Ectodermal cell (in vitro differentiated cells): ENCODE data around the gene AHSP.
A peak's percentile ranks its signal among the peaks of the same experiment; 100 is the strongest.
"Not testable (repeated sequence)": the region's sequence is repeated elsewhere in the genome, so short reads cannot be mapped to it uniquely, and the experiment has no call there.

Experiments used
- H3K27ac ChIP-seq: 2 replicates; pipeline ENCODE4 v1.7.0; 2013; ENCODE audit warnings: mild to moderate bottlenecking, low read depth, low read length; ENCODE audit not compliant: insufficient read depth, poor library complexity, severe bottlenecking
- H3K27me3 ChIP-seq: 2 replicates; pipeline ENCODE4 v1.7.0; 2013; ENCODE audit warnings: mild to moderate bottlenecking, low read length; ENCODE audit not compliant: insufficient read depth, control insufficient read depth, poor library complexity, severe bottlenecking
- H3K36me3 ChIP-seq: one replicate; pipeline ENCODE4 v1.7.0; 2013; ENCODE audit warnings: low read length; ENCODE audit not compliant: control insufficient read depth, insufficient read depth
- H3K4me1 ChIP-seq: one replicate; pipeline ENCODE4 v1.7.0; 2013; ENCODE audit warnings: low read length; ENCODE audit not compliant: control insufficient read depth, insufficient read depth
- H3K4me3 ChIP-seq: 2 replicates; pipeline ENCODE4 v1.7.0; 2013; ENCODE audit warnings: low read depth, low read length, control low read depth; ENCODE audit not compliant: insufficient read depth
- H3K9me3 ChIP-seq: 2 replicates; pipeline ENCODE4 v1.7.0; 2013; ENCODE audit warnings: mild to moderate bottlenecking, low read length, moderate library complexity; ENCODE audit not compliant: control insufficient read depth
- WGBS, 2 experiments: methylation state at CpG; one replicate each; pipeline ENCODE4 v1.1.7; 2013; ENCODE audit warnings: missing lambda C conversion rate in 2 of 2; 5-methylcytosine and 5-hydroxymethylcytosine counted together

The AHSP gene

GRCh38 chr16:31542763-31543162 lies 15.1 kb downstream of the AHSP start:
- Histone ChIP-seq H3K4me1 (no peaks in the 10 kb centered on the region), H3K9me3 (no peaks in the 10 kb centered on the region), H3K27ac (no peak overlapping the region), H3K27me3 (peaks cover 2% of the 10 kb centered on the region), H3K4me3 (no peak overlapping the region), H3K36me3 (no peaks in the 10 kb centered on the region)
- 93 to 94% methylated on average over 4 of the region's 4 CpGs for WGBS, 2 experiments

GRCh38 chr16:31561426-31562233 lies 33.9 kb downstream of the AHSP start:
- Histone ChIP-seq H3K4me1 (no peaks in the 10 kb centered on the region), H3K27me3 (peaks cover 8% of the 10 kb centered on the region), H3K27ac (no peak overlapping the region), H3K36me3 (no peaks in the 10 kb centered on the region), H3K9me3 (no peaks in the 10 kb centered on the region), H3K4me3 (no peak overlapping the region)
- WGBS, 2 experiments: 88 to 92% methylated on average over 7 of the region's 8 CpGs

- Histone ChIP-seq H3K4me1 (no peaks in the 10 kb centered on the region), H3K4me3 (peak overlapping the region; percentile 39), H3K9me3 (no peaks in the 10 kb centered on the region), H3K27ac (no peak overlapping the region), H3K36me3 (no peaks in the 10 kb centered on the region), H3K27me3 (peaks cover 52% of the 10 kb centered on the region)
- 9 to 10% methylated on average over 48 to 49 of the region's 49 CpGs for WGBS, 2 experiments
These were observed 41.1 kb downstream of the AHSP start for GRCh38 chr16:31568577-31569359.

GRCh38 chr16:31569360-31569717 lies 41.6 kb downstream of the AHSP start:
- no peaks in the 10 kb centered on the region for H3K36me3 ChIP-seq
- 2 to 3% methylated on average over 46 of the region's 46 CpGs for WGBS, 2 experiments

GRCh38 chr16:31572821-31573220 lies 45.1 kb downstream of the AHSP start:
- Histone ChIP-seq H3K4me1 (no peaks in the 10 kb centered on the region), H3K9me3 (no peaks in the 10 kb centered on the region), H3K27ac (no peak overlapping the region), H3K4me3 (no peak overlapping the region), H3K27me3 (peaks cover 33% of the 10 kb centered on the region), H3K36me3 (no peaks in the 10 kb centered on the region)
- 69 to 78% methylated on average over 1 of the region's 1 CpG for WGBS, 2 experiments

More at GRCh38 chr16:31569360-31569717, 41.6 kb downstream of the AHSP start:
- Histone ChIP-seq H3K27me3 (peaks cover 52% of the 10 kb centered on the region), H3K4me1 (no peaks in the 10 kb centered on the region), H3K27ac (no peak overlapping the region), H3K9me3 (no peaks in the 10 kb centered on the region), H3K4me3 (peak overlapping the region; percentile 39)

GRCh38 chr16:31574159-31574558 lies 46.5 kb downstream of the AHSP start:
- H3K27ac ChIP-seq, H3K4me3 ChIP-seq, H3K4me1 ChIP-seq, H3K9me3 ChIP-seq, H3K36me3 ChIP-seq: not testable (repeated sequence)
- H3K27me3 ChIP-seq: peaks cover 20% of the 10 kb centered on the region
- WGBS, 2 experiments: 29 to 36% methylated on average over 1 of the region's 1 CpG

GRCh38 chr16:31577411-31577810 lies 49.7 kb downstream of the AHSP start:
- WGBS, 2 experiments: 67 to 69% methylated on average over 1 of the region's 1 CpG
- H3K27me3 ChIP-seq: no peaks in the 10 kb centered on the region
- H3K9me3 ChIP-seq: peaks cover 4% of the 10 kb centered on the region
- no peaks in the 10 kb centered on the region for H3K4me1 ChIP-seq
- no peak overlapping the region for H3K27ac ChIP-seq
- no peaks in the 10 kb centered on the region for H3K36me3 ChIP-seq
- H3K4me3 ChIP-seq: no peak overlapping the region
